Measurements from ENCODE around the gene CEP72. TPM values are rescaled to one million over a fixed set of nuclear protein-coding genes. Genes with fewer than 3 reads are reported as not detected.
"Not testable (repeated sequence)": the region's sequence is repeated elsewhere in the genome, so short reads cannot be mapped to it uniquely, and the experiment has no call there.

The CEP72 gene
- total RNA-seq, 1 donor from 2014 or later: 7.6 TPM

- H3K4me3 Mint-ChIP-seq (ENCODE audit: unreplicated experiment); H3K27ac Mint-ChIP-seq (ENCODE audit: unreplicated experiment); H3K27me3 Mint-ChIP-seq (ENCODE audit: unreplicated experiment); H3K4me1 Mint-ChIP-seq (ENCODE audit: unreplicated experiment); DNase-seq (ENCODE audit: extremely low spot score, unreplicated experiment); H3K9me3 Mint-ChIP-seq (ENCODE audit: unreplicated experiment); H3K36me3 Mint-ChIP-seq (ENCODE audit: unreplicated experiment): not testable (repeated sequence)
Measured at GRCh38 chr5:690293-690692, 78.2 kb downstream of the CEP72 start.

- H3K4me3 Mint-ChIP-seq (ENCODE audit: unreplicated experiment); H3K36me3 Mint-ChIP-seq (ENCODE audit: unreplicated experiment): not testable (repeated sequence)
Measured at GRCh38 chr5:691049-691448, 78.9 kb downstream of the CEP72 start.

GRCh38 chr5:691817-692528 lies 79.8 kb downstream of the CEP72 start:
- no peak for DNase-seq (ENCODE audit: extremely low spot score, unreplicated experiment)
- TF ChIP-seq, protein P1, sequence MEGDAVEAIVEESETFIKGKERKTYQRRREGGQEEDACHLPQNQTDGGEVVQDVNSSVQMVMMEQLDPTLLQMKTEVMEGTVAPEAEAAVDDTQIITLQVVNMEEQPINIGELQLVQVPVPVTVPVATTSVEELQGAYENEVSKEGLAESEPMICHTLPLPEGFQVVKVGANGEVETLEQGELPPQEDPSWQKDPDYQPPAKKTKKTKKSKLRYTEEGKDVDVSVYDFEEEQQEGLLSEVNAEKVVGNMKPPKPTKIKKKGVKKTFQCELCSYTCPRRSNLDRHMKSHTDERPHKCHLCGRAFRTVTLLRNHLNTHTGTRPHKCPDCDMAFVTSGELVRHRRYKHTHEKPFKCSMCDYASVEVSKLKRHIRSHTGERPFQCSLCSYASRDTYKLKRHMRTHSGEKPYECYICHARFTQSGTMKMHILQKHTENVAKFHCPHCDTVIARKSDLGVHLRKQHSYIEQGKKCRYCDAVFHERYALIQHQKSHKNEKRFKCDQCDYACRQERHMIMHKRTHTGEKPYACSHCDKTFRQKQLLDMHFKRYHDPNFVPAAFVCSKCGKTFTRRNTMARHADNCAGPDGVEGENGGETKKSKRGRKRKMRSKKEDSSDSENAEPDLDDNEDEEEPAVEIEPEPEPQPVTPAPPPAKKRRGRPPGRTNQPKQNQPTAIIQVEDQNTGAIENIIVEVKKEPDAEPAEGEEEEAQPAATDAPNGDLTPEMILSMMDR (IDR thresholded peaks at IDR 0.05): no peak
- Mint-ChIP-seq H3K36me3 (ENCODE audit: unreplicated experiment) (no peaks in the 10 kb centered on the region), H3K4me1 (ENCODE audit: unreplicated experiment) (no peaks in the 10 kb centered on the region), H3K9me3 (ENCODE audit: unreplicated experiment) (no peaks in the 10 kb centered on the region), H3K27me3 (ENCODE audit: unreplicated experiment) (peaks cover 3% of the 10 kb centered on the region), H3K4me3 (ENCODE audit: unreplicated experiment) (no peak overlapping the region), H3K27ac (ENCODE audit: unreplicated experiment) (no peak overlapping the region)

More at GRCh38 chr5:691049-691448, 78.9 kb downstream of the CEP72 start:
- H3K4me1 Mint-ChIP-seq (ENCODE audit: unreplicated experiment); H3K27ac Mint-ChIP-seq (ENCODE audit: unreplicated experiment); H3K9me3 Mint-ChIP-seq (ENCODE audit: unreplicated experiment); DNase-seq (ENCODE audit: extremely low spot score, unreplicated experiment); H3K27me3 Mint-ChIP-seq (ENCODE audit: unreplicated experiment): not testable (repeated sequence)

DNA sequence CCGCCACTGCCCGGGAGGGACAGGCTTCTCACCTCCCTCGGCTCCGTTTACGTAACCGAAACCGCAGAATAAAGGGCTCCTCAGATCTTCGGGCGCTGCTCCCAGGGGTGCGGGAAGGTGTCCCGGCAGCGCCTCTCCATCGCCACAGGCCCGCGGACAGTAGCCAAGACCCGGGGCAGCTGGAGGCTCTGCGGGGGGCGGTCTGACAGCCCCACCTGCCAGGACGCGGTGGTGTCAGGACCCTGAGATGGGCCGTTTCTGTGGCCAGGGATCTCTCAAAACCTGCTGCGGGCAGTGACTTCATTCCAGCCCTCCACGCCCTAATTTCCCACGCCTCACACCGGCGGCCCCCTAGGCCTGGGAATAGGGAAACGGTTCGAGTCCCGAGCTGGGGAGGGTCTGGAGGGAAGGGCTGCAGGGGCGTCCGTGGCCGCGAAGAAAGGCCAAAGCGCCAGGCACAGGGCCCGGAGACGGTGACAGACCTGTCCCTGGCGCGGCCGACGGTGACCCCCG lies 80.4 kb downstream of the CEP72 start:
- H3K4me1 Mint-ChIP-seq (ENCODE audit: unreplicated experiment); H3K27me3 Mint-ChIP-seq (ENCODE audit: unreplicated experiment); H3K36me3 Mint-ChIP-seq (ENCODE audit: unreplicated experiment); H3K9me3 Mint-ChIP-seq (ENCODE audit: unreplicated experiment); H3K27ac Mint-ChIP-seq (ENCODE audit: unreplicated experiment); DNase-seq (ENCODE audit: extremely low spot score, unreplicated experiment); H3K4me3 Mint-ChIP-seq (ENCODE audit: unreplicated experiment): not testable (repeated sequence)

DNA sequence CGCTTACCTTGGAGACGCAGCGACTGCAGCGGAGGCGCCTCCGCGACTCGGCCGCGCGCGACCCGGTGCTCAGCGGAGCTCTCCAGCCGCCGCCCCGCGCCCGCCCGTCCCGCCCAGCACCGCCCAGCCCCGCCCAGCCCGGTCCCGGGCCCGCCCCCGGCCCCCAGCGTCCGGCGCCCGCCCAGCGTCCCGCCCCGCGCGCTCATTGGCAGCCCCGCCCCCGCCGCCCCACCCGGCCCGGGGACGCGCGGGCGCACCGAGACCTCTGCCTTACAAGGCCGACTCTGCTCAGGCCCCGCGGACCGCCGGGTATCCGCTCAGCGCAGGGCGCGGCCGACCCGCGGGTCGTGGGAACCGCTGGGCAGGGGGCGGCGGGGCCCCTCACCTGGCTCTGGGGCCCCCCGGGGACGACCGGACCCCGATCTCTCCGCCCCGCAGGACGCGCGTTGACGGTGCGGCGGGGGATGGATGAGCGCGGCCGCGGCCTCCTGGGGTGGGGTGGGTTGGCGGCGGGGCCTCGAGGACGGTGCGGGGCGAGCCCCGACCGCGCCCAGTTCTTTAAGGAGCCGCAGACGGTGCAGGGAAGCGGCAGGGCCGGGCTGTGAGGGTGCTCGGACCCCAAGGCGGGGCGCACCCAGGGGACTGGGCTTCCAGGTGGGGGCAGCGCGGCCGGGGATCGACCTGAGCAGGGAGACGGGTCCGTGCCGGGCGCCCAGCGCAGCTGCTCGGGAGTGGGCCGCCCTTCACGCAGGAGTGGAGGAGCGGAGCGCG lies 81.3 kb downstream of the CEP72 start, which contains the start of gene TPPP:
Gene TPPP, minus strand, starts transcription at position 82 of the 771 bp plus-strand sequence. CDS start 15,292 bp downstream, outside the sequence.
- H3K27me3 Mint-ChIP-seq (ENCODE audit: unreplicated experiment); H3K4me1 Mint-ChIP-seq (ENCODE audit: unreplicated experiment); H3K36me3 Mint-ChIP-seq (ENCODE audit: unreplicated experiment); H3K9me3 Mint-ChIP-seq (ENCODE audit: unreplicated experiment); H3K4me3 Mint-ChIP-seq (ENCODE audit: unreplicated experiment); H3K27ac Mint-ChIP-seq (ENCODE audit: unreplicated experiment): not testable (repeated sequence)
- peak; percentile 87 for DNase-seq (ENCODE audit: extremely low spot score, unreplicated experiment)

- H3K4me3 Mint-ChIP-seq (ENCODE audit: unreplicated experiment); DNase-seq (ENCODE audit: extremely low spot score, unreplicated experiment); H3K27ac Mint-ChIP-seq (ENCODE audit: unreplicated experiment); H3K36me3 Mint-ChIP-seq (ENCODE audit: unreplicated experiment); H3K9me3 Mint-ChIP-seq (ENCODE audit: unreplicated experiment); H3K4me1 Mint-ChIP-seq (ENCODE audit: unreplicated experiment): not testable (repeated sequence)
- H3K27me3 Mint-ChIP-seq (ENCODE audit: unreplicated experiment): peaks cover 10% of the 10 kb centered on the region
Measured at GRCh38 chr5:694042-694431, 81.9 kb downstream of the CEP72 start.

- not testable (repeated sequence) for DNase-seq (ENCODE audit: extremely low spot score, unreplicated experiment); H3K4me3 Mint-ChIP-seq (ENCODE audit: unreplicated experiment); H3K36me3 Mint-ChIP-seq (ENCODE audit: unreplicated experiment); H3K27ac Mint-ChIP-seq (ENCODE audit: unreplicated experiment); H3K9me3 Mint-ChIP-seq (ENCODE audit: unreplicated experiment); H3K4me1 Mint-ChIP-seq (ENCODE audit: unreplicated experiment)
- peaks cover 19% of the 10 kb centered on the region for H3K27me3 Mint-ChIP-seq (ENCODE audit: unreplicated experiment)
Measured at GRCh38 chr5:695475-695874, 83.3 kb downstream of the CEP72 start.

DNA sequence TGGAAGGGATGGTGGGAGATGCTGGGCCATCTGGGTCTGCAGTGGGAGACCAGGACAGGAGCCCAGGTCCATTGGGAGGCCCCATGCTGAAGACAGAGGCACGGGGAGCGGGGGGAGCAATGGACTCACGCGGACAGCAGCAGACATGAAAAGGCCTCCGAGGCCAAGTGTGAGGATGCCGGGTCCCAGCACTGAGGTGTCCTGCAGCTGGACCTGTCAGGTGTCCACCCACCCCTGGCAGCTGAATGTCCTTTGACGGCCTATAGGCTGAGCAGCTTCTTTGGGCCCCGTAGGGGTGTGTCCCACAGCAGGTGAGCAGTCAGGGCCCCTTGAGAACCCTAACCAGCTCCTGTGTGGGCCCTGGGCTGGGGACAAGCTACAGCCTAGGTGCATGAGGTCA lies 84.1 kb downstream of the CEP72 start:
- not testable (repeated sequence) for H3K4me3 Mint-ChIP-seq (ENCODE audit: unreplicated experiment); H3K36me3 Mint-ChIP-seq (ENCODE audit: unreplicated experiment)

DNA sequence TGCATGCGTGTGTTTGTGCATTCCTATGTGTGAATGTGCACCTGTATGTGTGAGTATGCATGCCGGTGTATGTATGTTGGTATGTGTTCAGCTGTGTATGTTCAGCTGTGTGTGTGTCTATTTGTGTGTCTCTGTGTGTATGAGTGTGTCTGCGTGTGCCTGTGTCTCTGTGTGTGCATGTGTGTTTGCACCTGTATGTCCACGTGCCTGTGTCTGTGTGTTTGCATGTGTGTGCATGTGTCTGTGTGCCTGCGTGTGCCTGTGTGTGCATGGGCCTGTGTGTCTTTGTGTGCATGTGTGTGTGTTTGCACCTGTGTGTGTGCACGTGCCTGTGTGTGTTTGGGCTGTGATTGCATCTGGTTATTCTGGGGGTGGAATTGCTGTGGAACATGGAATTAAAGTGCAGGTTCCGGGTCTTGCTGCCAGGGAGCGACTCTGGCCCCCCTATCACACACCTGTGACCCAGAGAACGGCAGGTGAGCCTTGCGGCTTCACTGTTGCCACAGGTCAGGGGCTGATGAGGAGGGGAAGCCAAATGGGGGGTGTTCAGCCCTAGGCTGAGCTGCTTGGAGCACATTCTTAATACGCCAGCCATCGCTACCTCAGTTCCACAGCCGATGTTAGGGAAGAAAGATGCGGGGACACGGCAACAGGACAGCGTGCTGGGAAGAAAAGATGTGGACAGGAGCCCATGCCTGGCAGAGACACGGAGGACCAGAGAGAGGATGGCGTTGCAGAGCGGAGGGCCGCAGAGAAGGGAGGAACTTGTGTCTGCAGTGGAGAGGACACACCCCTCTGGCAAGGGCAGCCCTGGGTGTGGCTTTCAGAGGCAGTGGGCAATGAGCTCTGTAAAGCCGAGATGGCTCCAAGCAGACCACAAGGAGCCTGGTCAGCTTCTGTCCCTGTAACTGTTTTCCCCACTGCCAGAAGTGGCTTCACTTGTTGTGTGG lies 84.9 kb downstream of the CEP72 start:
- H3K27me3 Mint-ChIP-seq (ENCODE audit: unreplicated experiment): peaks cover 34% of the 10 kb centered on the region
- not testable (repeated sequence) for H3K9me3 Mint-ChIP-seq (ENCODE audit: unreplicated experiment); H3K4me1 Mint-ChIP-seq (ENCODE audit: unreplicated experiment); H3K36me3 Mint-ChIP-seq (ENCODE audit: unreplicated experiment); H3K4me3 Mint-ChIP-seq (ENCODE audit: unreplicated experiment); DNase-seq (ENCODE audit: extremely low spot score, unreplicated experiment); H3K27ac Mint-ChIP-seq (ENCODE audit: unreplicated experiment)

More for the DNA sequence above, 84.1 kb downstream of the CEP72 start:
- peaks cover 26% of the 10 kb centered on the region for H3K27me3 Mint-ChIP-seq (ENCODE audit: unreplicated experiment)
- H3K27ac Mint-ChIP-seq (ENCODE audit: unreplicated experiment); DNase-seq (ENCODE audit: extremely low spot score, unreplicated experiment); H3K4me1 Mint-ChIP-seq (ENCODE audit: unreplicated experiment); H3K9me3 Mint-ChIP-seq (ENCODE audit: unreplicated experiment): not testable (repeated sequence)

All from osteocyte (in vitro differentiated cells).